NCI-H1105 (cell line): Measurements from ENCODE around the gene CFAP46.

ENCODE experiments used
- DNase-seq: peaks from one replicate; lab custom pipeline; 2025; lab: John Stamatoyannopoulos, UW

Gene CFAP46

GRCh38 chr10:132770061-132771021 lies 172.0 kb downstream of the CFAP46 start:
- no peak for DNase-seq

- no peak for DNase-seq
Measured at GRCh38 chr10:132768346-132769248, 173.8 kb downstream of the CFAP46 start.

GRCh38 chr10:132766291-132766690 lies 176.1 kb downstream of the CFAP46 start:
- no peak for DNase-seq

- no peak for DNase-seq
Measured at GRCh38 chr10:132765435-132765834, 176.9 kb downstream of the CFAP46 start.

- no peak for DNase-seq
Measured at GRCh38 chr10:132764108-132764507, 178.3 kb downstream of the CFAP46 start.

GRCh38 chr10:132763545-132763944 lies 178.8 kb downstream of the CFAP46 start:
- no peak for DNase-seq

- DNase-seq: no peak
Measured at GRCh38 chr10:132762267-132762666, 180.1 kb downstream of the CFAP46 start.

GRCh38 chr10:132761395-132762060 lies 180.8 kb downstream of the CFAP46 start:
- no peak for DNase-seq

GRCh38 chr10:132758865-132759264 lies 183.5 kb downstream of the CFAP46 start:
- no peak for DNase-seq
